Immature natural killer cell (primary cell): ENCODE measurements around the gene GAGE13. TPM values are rescaled to one million over a fixed set of nuclear protein-coding genes. Genes with fewer than 3 reads are reported as not detected.
"Not testable (repeated sequence)": the region's sequence is repeated elsewhere in the genome, so short reads cannot be mapped to it uniquely, and the experiment has no call there.

Experiments
- DNase-seq, 3 donors: peaks; one replicate each; pipeline ENCODE4 v3.0.0; 2022; ENCODE audit warnings: mixed read lengths in 1 of 3
- H3K27ac Mint-ChIP-seq, 6 donors: one replicate each; pipeline ENCODE4 v1.8.0; 2020; ENCODE audit warnings: mixed read lengths in 6 of 6, mild to moderate bottlenecking in 5 of 6, inconsistent platforms in 4 of 6, moderate library complexity in 3 of 6
- H3K27me3 Mint-ChIP-seq, 3 donors: one replicate each; pipeline ENCODE4 v1.8.0; 2020 to 2021; ENCODE audit warnings: low read depth in 3 of 3, mild to moderate bottlenecking in 3 of 3, mixed read lengths in 3 of 3, moderate library complexity in 3 of 3, inconsistent platforms in 1 of 3
- H3K36me3 Mint-ChIP-seq, 3 donors: one replicate each; pipeline ENCODE4 v1.8.0; 2020; ENCODE audit warnings: mixed read lengths in 3 of 3, inconsistent platforms in 2 of 3, mild to moderate bottlenecking in 2 of 3
- H3K4me1 Mint-ChIP-seq, 2 donors: one replicate each; pipeline ENCODE4 v1.8.0; 2020; ENCODE audit warnings: inconsistent platforms in 2 of 2, mild to moderate bottlenecking in 2 of 2, mixed read lengths in 2 of 2, moderate library complexity in 1 of 2
- H3K4me3 Mint-ChIP-seq, 5 donors: one replicate each; pipeline ENCODE4 v1.8.0; 2020; ENCODE audit warnings: mild to moderate bottlenecking in 5 of 5, mixed read lengths in 5 of 5, inconsistent platforms in 3 of 5, moderate library complexity in 3 of 5
- H3K9me3 Mint-ChIP-seq, 6 donors: one replicate each; pipeline ENCODE4 v1.8.0; 2020; ENCODE audit warnings: mild to moderate bottlenecking in 6 of 6, mixed read lengths in 6 of 6, inconsistent platforms in 4 of 6, moderate library complexity in 3 of 6
- polyA plus RNA-seq, 3 donors: library from polyadenylated mRNA; unstranded; fragments of 300-500 nt; fragmentation: Illumina TruSeq; gene quantifications; one replicate each; pipeline ENCODE4 v1.2.3, GENCODE V29; 2021

The GAGE13 gene, protein sequence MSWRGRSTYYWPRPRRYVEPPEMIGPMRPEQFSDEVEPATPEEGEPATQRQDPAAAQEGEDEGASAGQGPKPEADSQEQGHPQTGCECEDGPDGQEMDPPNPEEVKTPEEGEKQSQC
- not detected for polyA plus RNA-seq

- DNase-seq, H3K9me3 Mint-ChIP-seq, H3K4me1 Mint-ChIP-seq, H3K27ac Mint-ChIP-seq, H3K27me3 Mint-ChIP-seq, H3K4me3 Mint-ChIP-seq, H3K36me3 Mint-ChIP-seq: not testable (repeated sequence)
Observed at GRCh38 chrX:49331282-49331681, at the start of gene GAGE13. GAGE13 (plus strand) TSS chrX:49331582; CDS start chrX:49332738, 1,156 bp downstream.

DNA sequence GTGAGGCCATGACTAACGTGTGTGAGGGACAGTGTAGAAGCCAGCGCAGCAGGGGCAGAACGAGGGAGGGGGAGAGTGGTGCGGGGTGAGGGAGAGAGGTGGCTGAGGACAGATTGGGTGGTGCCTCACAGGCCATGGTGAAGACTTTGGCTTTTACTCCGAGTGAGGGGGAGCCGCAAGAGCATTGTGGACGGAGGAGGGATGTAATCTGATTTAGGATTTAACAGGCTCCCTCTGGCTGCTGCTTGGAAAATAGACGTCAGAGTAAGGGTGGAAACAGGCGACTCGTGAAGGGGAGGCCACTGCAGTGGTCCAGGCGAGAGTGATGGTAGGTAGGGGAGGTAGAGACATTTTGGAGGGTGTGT, 48.8 kb upstream of the GAGE13 start:
- DNase-seq, result no peak
- Mint-ChIP-seq H3K36me3 (peaks cover 0 to 4% (median 4%) of the 10 kb centered on the region in 3 donors), H3K4me3 (no peak overlapping the region), H3K27ac (no peak overlapping the region), H3K27me3 (peaks cover 2 to 17% (median 5%) of the 10 kb centered on the region in 3 donors), H3K4me1 (peaks cover 3 to 13% of the 10 kb centered on the region in 2 donors), H3K9me3 (no peaks in the 10 kb centered on the region)

DNA sequence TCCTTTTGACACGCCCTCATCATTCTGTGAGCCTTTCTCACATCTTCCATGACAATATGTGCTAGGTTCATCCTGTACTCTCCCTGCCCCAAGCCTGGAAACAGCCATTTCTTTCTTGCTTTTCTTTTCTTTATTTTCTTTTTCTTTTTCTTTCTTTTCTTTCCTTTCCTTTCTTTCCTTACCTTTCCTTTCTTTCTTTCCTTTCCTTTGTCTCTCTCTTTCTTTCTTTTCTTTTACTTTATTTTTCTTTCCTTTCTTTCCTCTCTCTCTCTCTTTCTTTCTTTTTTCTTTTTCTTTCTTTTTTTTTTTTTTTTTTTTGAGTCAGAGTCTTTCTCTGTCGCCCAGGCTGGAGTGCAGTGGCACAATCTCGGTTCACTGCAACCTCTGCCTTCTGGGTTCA, 47.2 kb upstream of the GAGE13 start:
- H3K4me3 Mint-ChIP-seq, result no peak overlapping the region
- H3K27ac Mint-ChIP-seq, result no peak overlapping the region

DNA sequence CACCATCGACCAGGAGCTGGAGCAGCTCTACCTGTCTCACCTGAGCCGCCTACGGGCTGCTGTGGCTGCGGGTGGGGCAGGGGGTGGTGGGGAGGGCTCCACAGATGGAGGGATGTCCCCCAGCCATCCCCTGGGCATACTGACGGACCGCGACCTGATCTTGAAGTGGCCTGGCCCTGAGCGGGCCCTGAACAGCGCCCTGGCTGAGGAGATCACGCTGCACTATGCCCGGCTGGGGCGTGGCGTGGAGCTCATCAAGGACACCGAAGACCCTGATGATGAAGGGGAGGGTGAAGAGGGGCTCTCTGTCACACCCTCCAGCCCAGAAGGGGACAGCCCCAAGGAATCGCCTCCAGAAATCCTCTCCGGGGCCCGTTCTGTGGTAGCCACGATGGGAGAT, 45.2 kb upstream of the GAGE13 start:
- no peak for DNase-seq
- Mint-ChIP-seq H3K27ac (no peak overlapping the region), H3K4me3 (no peak overlapping the region), H3K9me3 (no peaks in the 10 kb centered on the region), H3K36me3 (peaks cover 0 to 4% (median 4%) of the 10 kb centered on the region in 3 donors), H3K27me3 (peaks cover 0 to 9% (median 4%) of the 10 kb centered on the region in 3 donors), H3K4me1 (peaks cover 11 to 17% of the 10 kb centered on the region in 2 donors)

More for the DNA sequence above, 47.2 kb upstream of the GAGE13 start:
- H3K4me1 Mint-ChIP-seq, result peaks cover 11 to 17% of the 10 kb centered on the region in 2 donors
- H3K9me3 Mint-ChIP-seq, result no peaks in the 10 kb centered on the region
- no peak for DNase-seq
- peaks cover 0 to 14% (median 2%) of the 10 kb centered on the region in 3 donors for H3K27me3 Mint-ChIP-seq
- H3K36me3 Mint-ChIP-seq, result peaks cover 0 to 4% (median 4%) of the 10 kb centered on the region in 3 donors

DNA sequence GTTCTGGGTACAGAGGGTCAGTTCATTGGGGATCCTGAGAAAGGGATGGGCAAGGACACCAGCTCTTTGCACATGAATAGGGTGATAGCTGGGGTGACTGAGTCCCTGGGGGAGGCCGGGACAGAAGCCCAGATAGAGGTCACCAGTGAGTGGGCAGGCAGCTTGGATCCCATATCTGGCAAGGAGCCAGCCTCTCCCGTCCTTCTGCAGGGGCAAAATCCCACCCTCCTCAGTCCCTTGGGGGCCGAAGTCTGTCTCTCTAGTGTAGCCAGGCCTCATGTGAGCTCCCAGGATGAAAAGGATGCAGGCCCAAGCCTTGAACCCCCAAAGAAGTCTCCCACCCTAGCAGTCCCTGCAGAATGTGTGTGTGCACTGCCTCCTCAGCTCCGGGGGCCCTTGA, 44.8 kb upstream of the GAGE13 start:
- no peak overlapping the region for H3K4me3 Mint-ChIP-seq
- peaks cover 0 to 8% (median 5%) of the 10 kb centered on the region in 3 donors for H3K27me3 Mint-ChIP-seq
- no peak for DNase-seq
- H3K27ac Mint-ChIP-seq, result no peak overlapping the region
- H3K4me1 Mint-ChIP-seq, result peaks cover 11 to 17% of the 10 kb centered on the region in 2 donors
- H3K36me3 Mint-ChIP-seq, result peaks cover 0 to 4% (median 4%) of the 10 kb centered on the region in 3 donors
- H3K9me3 Mint-ChIP-seq, result no peaks in the 10 kb centered on the region

DNA sequence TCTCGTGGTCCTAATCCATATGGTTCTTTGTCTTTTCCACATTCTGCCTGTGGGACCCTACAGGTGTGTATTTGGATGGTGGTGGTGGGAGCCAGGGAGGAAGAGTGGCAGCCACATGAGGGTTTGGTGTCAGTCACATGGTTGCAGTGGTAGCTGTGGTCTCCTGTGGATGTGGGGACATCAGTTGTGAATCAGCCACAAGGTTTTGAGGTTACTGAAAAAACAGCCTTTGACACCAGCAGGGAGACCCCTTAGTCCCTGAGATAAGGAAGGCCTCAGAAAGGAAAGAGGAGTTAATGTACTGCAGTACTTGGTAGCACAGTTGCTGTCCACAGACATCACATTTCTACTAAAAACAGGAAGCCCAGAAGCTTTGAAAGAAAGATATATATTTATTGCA, 43.7 kb upstream of the GAGE13 start:
- Mint-ChIP-seq H3K27ac (no peak overlapping the region), H3K36me3 (no peaks in the 10 kb centered on the region), H3K27me3 (peaks cover 2 to 5% (median 4%) of the 10 kb centered on the region in 3 donors), H3K4me3 (no peak overlapping the region), H3K4me1 (peaks cover 14 to 24% of the 10 kb centered on the region in 2 donors), H3K9me3 (no peaks in the 10 kb centered on the region)
- no peak for DNase-seq

- H3K4me1 Mint-ChIP-seq, result peaks cover 14 to 24% of the 10 kb centered on the region in 2 donors
- H3K27ac Mint-ChIP-seq, result no peak overlapping the region
- no peaks in the 10 kb centered on the region for H3K9me3 Mint-ChIP-seq
Observed at GRCh38 chrX:49290215-49290614, 41.2 kb upstream of the GAGE13 start.

GRCh38 chrX:49291615-49292337, 39.6 kb upstream of the GAGE13 start:
- H3K9me3 Mint-ChIP-seq, result no peaks in the 10 kb centered on the region
- peaks cover 14 to 24% of the 10 kb centered on the region in 2 donors for H3K4me1 Mint-ChIP-seq
- peak; percentile 40 to 50 (median 48) for DNase-seq
- H3K27me3 Mint-ChIP-seq, result peaks cover 2 to 18% (median 3%) of the 10 kb centered on the region in 3 donors
- no peaks in the 10 kb centered on the region for H3K36me3 Mint-ChIP-seq
- no peak overlapping the region for H3K27ac Mint-ChIP-seq
- no peak overlapping the region for H3K4me3 Mint-ChIP-seq

More at GRCh38 chrX:49290215-49290614, 41.2 kb upstream of the GAGE13 start:
- H3K4me3 Mint-ChIP-seq, result no peak overlapping the region
- peaks cover 2 to 10% (median 3%) of the 10 kb centered on the region in 3 donors for H3K27me3 Mint-ChIP-seq
- no peaks in the 10 kb centered on the region for H3K36me3 Mint-ChIP-seq
- DNase-seq, result no peak

DNA sequence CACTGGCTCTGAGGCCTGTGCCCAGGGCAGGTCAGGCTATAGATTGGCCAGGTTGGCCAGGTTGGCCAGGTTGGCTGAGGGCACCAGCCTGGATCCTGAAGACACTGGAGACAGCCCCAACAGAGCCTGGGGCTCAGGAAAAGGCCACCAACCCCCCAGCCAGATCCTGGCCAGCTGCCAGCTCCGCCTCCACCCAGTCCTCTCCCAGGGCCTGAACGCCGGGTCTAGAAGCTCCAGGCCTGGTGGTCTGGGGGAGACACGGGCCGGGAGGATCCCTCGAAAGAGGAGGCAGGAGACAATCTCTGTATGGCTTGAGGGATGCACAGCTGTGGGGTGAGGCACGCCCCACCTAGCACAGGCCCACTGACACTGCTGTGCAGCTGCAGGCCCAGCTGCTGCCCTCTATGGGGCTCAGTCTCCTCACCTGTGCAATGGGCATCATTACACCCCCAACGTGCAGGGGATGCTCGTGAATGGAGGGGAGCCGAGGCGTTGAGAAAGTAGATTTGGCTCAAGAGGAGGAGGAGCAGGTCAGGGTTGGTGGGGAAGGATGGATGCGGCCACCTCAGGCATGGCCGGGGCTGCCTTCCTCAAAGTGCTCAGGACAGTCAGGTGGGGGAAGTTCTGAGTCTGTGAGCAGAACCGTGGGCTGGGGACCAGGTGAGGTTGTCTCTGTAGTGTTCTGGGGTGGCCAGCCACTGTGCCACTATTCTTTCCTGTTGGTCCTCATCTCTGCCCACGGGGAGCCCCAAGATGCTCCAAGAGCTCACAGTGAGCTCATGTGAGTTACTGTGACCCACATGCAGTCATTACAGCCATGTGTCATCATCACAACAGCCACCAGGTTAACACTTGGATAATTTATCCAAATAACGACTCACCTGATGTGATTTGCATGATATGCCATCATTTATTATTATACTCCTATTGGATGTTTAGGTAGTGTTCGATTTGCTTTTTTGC, 38.7 kb upstream of the GAGE13 start:
- Mint-ChIP-seq H3K4me3 (no peak overlapping the region), H3K27ac (no peak overlapping the region), H3K9me3 (no peaks in the 10 kb centered on the region)

DNA sequence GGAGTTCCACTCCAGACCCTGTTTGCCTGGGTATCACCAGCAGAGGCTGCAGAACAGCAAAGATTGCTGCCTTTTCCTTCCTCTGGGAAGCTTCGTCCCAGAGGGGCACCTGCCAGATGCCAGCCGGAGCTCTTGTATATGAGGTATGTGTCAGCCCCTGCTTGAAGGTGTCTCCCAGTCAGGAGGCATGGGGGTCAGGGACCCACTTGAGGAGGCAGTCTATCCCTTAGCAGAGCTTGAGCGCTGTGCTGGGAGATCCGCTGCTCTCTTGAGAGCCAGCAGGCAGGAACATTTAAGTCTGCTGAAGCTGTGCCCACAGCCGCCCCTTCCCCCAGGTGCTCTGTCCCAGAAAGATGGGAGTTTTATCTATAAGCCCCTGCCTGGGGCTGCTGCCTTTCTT, 32.1 kb upstream of the GAGE13 start:
- DNase-seq, H3K4me1 Mint-ChIP-seq, H3K27ac Mint-ChIP-seq, H3K9me3 Mint-ChIP-seq, H3K36me3 Mint-ChIP-seq, H3K4me3 Mint-ChIP-seq: not testable (repeated sequence)
- peaks cover 5 to 42% (median 9%) of the 10 kb centered on the region in 3 donors for H3K27me3 Mint-ChIP-seq

More for the DNA sequence above, 38.7 kb upstream of the GAGE13 start:
- Mint-ChIP-seq H3K36me3 (no peaks in the 10 kb centered on the region), H3K4me1 (peaks cover 10 to 16% of the 10 kb centered on the region in 2 donors), H3K27me3 (peaks cover 2 to 22% (median 3%) of the 10 kb centered on the region in 3 donors)
- no peak for DNase-seq

DNA sequence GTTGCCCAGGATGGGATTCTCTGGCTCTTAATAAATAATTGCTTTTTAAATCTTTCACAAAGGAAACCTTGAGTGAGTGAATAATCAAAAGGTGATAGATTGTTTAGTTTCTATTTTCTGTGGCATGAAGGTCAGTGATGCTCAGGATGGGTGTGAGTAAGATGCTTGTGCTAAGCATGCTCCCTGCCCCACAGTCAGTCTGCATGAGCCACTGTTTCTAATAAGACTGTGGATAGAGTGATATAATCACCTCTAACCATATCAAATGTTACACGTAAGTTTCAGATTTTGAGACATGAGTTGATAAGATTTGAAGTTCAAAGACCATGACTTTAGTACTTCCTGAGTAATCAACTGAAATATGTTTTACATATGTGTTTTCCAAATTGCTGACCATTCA, 30.7 kb upstream of the GAGE13 start:
- Mint-ChIP-seq H3K27ac (no peak overlapping the region), H3K27me3 (peaks cover 5 to 46% (median 9%) of the 10 kb centered on the region in 3 donors), H3K36me3 (no peaks in the 10 kb centered on the region)

DNA sequence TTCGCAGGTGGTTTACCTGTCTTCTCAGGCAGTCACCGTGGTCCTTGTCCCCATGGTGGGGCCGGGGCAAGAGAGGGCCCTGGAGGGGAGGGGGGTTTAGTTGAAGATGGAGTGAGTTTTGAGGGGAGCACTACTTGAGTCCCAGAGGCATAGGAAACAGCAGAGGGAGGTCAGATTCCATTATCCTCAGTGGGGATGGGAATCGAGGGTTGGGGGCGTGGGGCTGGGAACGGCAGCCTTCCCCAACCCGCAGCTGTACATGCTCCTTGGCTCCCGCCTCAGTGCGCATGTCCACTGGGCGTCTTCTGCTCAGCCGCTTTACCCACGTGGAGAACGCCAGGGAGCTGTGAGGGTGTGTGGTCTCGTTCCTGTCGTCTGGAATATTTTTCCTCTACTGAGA, 28.0 kb upstream of the GAGE13 start, which contains the start of gene GAGE10:
Gene GAGE10 (plus strand): TSS at position 301 of the 400 bp plus-strand sequence. CDS start 1,214 bp downstream, outside the sequence.
- no peak within 1 kb of the TSS for H3K4me3 Mint-ChIP-seq
- no peaks in the 10 kb centered on the region for H3K36me3 Mint-ChIP-seq
- no peaks in the 10 kb centered on the region for H3K9me3 Mint-ChIP-seq
- H3K27ac Mint-ChIP-seq, result peak within 1 kb of the TSS in 1 of 6 donors; percentile 57
- no peak for DNase-seq
- H3K4me1 Mint-ChIP-seq, result peaks cover 6% of the 10 kb centered on the region in 2 donors
- peaks cover 9 to 33% (median 9%) of the 10 kb centered on the region in 3 donors for H3K27me3 Mint-ChIP-seq

More for the DNA sequence above, 30.7 kb upstream of the GAGE13 start:
- H3K9me3 Mint-ChIP-seq, result no peaks in the 10 kb centered on the region
- H3K4me1 Mint-ChIP-seq, result no peaks in the 10 kb centered on the region
- no peak overlapping the region for H3K4me3 Mint-ChIP-seq
- no peak for DNase-seq

- not testable (repeated sequence) for DNase-seq, H3K9me3 Mint-ChIP-seq, H3K36me3 Mint-ChIP-seq
- peaks cover 29 to 30% of the 10 kb centered on the region in 2 donors for H3K4me1 Mint-ChIP-seq
- H3K27ac Mint-ChIP-seq, result peak overlapping the region in 1 of 6 donors; percentile 46
- peaks cover 3 to 27% (median 12%) of the 10 kb centered on the region in 3 donors for H3K27me3 Mint-ChIP-seq
- peak overlapping the region in 3 of 5 donors; percentile 5 to 16 (median 10) for H3K4me3 Mint-ChIP-seq
Observed at GRCh38 chrX:49307775-49308174, 23.6 kb upstream of the GAGE13 start.
